ENCODE measurements around the gene RUFY1. TPM values are rescaled to one million over a fixed set of nuclear protein-coding genes. Genes with fewer than 3 reads are reported as not detected.

Gene RUFY1
- total and polyA plus RNA-seq, 2 donors (not counting 3 experiments of a cell fraction or from before 2014, with no cell fraction given), result 25.6 to 44.9 TPM

DNA sequence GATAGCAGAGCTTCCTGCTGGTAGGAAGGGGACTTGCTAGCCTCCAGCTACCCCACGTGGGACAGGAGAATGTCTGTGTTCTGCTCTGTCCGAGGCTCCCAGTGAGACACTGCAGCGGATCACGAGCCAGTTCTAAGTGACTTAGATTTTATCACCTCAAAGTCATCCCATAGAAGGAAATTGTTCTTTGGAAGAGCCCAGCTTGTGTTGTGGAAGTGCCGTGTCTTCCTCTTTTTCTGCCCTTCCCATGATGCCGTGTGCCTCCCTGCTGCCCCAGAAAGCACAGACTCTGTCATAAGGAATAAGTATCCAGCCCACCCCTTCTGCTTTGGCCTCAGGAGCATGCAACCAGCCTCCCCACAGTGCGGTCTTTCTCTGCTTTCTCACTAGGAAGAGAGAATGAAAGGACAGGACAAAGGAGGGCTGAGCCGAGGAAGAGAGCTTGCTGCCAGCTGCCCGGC is 35.6 kb downstream of the RUFY1 start:
- Histone ChIP-seq H3K4me3 (replicated peaks in 1 of 3; ENCODE audit: insufficient read depth in 1 of 3, low read depth in 1 of 3, low read length in 3 of 3) (no peak overlapping the region), H3K27me3 (ENCODE audit: control insufficient read depth in 2 of 2, insufficient read depth in 2 of 2, low read length in 2 of 2) (no peaks in the 10 kb centered on the region), H3K4me1 (ENCODE audit: control insufficient read depth, extremely low read depth, insufficient read depth, low read length) (no peaks in the 10 kb centered on the region), H2AFZ (ENCODE audit: low read depth, low read length) (no peak overlapping the region), H3K36me3 (ENCODE audit: control insufficient read depth in 2 of 2, extremely low read depth in 1 of 2, insufficient read depth in 2 of 2, low read length in 2 of 2) (peaks cover 4 to 25% of the 10 kb centered on the region in 2 experiments), H3K9ac (replicated peaks; ENCODE audit: extremely low read depth, insufficient read depth, low read length) (no peak overlapping the region), H3K9me3 (replicated peaks; ENCODE audit: control insufficient read depth, insufficient read depth, low read length) (no peaks in the 10 kb centered on the region), H3K27ac (ENCODE audit: insufficient read depth, low read depth, low read length) (no peak overlapping the region), H3K79me2 (ENCODE audit: control insufficient read depth, insufficient read depth, low read length) (no peaks in the 10 kb centered on the region), H3K9me1 (replicated peaks; ENCODE audit: control insufficient read depth, extremely low read depth, insufficient read depth, low read length) (no peaks in the 10 kb centered on the region), H4K20me1 (replicated peaks; ENCODE audit: control insufficient read depth, extremely low read depth, insufficient read depth, low read length) (no peaks in the 10 kb centered on the region), H3K4me2 (ENCODE audit: insufficient read depth, low read length) (no peak overlapping the region)
- DNase-seq (ENCODE audit: low read depth, low spot score) (no peak), FAIRE-seq (no peak)
- intact Hi-C loops (cut with micrococcal nuclease), result no loop called here
- TF ChIP-seq, protein P1, sequence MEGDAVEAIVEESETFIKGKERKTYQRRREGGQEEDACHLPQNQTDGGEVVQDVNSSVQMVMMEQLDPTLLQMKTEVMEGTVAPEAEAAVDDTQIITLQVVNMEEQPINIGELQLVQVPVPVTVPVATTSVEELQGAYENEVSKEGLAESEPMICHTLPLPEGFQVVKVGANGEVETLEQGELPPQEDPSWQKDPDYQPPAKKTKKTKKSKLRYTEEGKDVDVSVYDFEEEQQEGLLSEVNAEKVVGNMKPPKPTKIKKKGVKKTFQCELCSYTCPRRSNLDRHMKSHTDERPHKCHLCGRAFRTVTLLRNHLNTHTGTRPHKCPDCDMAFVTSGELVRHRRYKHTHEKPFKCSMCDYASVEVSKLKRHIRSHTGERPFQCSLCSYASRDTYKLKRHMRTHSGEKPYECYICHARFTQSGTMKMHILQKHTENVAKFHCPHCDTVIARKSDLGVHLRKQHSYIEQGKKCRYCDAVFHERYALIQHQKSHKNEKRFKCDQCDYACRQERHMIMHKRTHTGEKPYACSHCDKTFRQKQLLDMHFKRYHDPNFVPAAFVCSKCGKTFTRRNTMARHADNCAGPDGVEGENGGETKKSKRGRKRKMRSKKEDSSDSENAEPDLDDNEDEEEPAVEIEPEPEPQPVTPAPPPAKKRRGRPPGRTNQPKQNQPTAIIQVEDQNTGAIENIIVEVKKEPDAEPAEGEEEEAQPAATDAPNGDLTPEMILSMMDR (IDR thresholded peaks at IDR 0.05; ENCODE audit: extremely low read depth in 1 of 2, insufficient read depth in 1 of 2, low read depth in 1 of 2, low read length in 2 of 2), result no peak
- no peak for TF ChIP-seq POLR2AphosphoS5 (IDR thresholded peaks at IDR 0.05; ENCODE audit: insufficient read depth, low read depth, low read length)
- TF ChIP-seq JUN (IDR thresholded peaks at IDR 0.05; ENCODE audit: borderline replicate concordance, insufficient read depth, insufficient read length, low read depth), result no peak
- TF ChIP-seq EZH2 (IDR thresholded peaks at IDR 0.05; ENCODE audit: borderline replicate concordance, low read depth, low read length, severe bottlenecking), result no peak
- TF ChIP-seq, protein P2, sequence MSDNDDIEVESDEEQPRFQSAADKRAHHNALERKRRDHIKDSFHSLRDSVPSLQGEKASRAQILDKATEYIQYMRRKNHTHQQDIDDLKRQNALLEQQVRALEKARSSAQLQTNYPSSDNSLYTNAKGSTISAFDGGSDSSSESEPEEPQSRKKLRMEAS (IDR thresholded peaks at IDR 0.05; ENCODE audit: insufficient read depth, insufficient read length), result no peak
- TF ChIP-seq FOS (IDR thresholded peaks at IDR 0.05; ENCODE audit: borderline replicate concordance, insufficient read depth, low read length), result no peak
- no peak for TF ChIP-seq GATA2 (IDR thresholded peaks at IDR 0.05; ENCODE audit: insufficient read depth, insufficient read length, low read depth, low read length)
- TF ChIP-seq MYC (IDR thresholded peaks at IDR 0.05; ENCODE audit: low read depth, low read length), result no peak
- TF ChIP-seq POLR2A (IDR thresholded peaks at IDR 0.05; ENCODE audit: low read depth, low read length), result no peak
- ChIA-PET POLR2A (no interaction called here), CTCF (no interaction called here)
- no TSS peak for BruUV-seq (replicated peaks)
- dilution Hi-C loops (cut with MboI; ENCODE audit: extremely low pct_ligation_motif_present, low sequenced_read_pairs), result no loop called here

Data from endothelial cell of umbilical vein (primary cell).